Activated CD8-positive, alpha-beta memory T cell treated with anti-CD3 and anti-CD28 coated beads, Interleukin-2, amount 50 U/mL, for 4 hours (primary cell): ENCODE results near the gene SLC12A7.
"Not testable (repeated sequence)": the region's sequence is repeated elsewhere in the genome, so short reads cannot be mapped to it uniquely, and the experiment has no call there.

ENCODE experiments used
- DNase-seq: peaks from one replicate; pipeline ENCODE4 v3.0.0-alpha.2; 2020

The SLC12A7 gene

GRCh38 chr5:1140171-1140817 is 28.4 kb upstream of the SLC12A7 start:
- DNase-seq, result peak; percentile 89

GRCh38 chr5:1139331-1140170 is 27.7 kb upstream of the SLC12A7 start:
- no peak for DNase-seq

DNA sequence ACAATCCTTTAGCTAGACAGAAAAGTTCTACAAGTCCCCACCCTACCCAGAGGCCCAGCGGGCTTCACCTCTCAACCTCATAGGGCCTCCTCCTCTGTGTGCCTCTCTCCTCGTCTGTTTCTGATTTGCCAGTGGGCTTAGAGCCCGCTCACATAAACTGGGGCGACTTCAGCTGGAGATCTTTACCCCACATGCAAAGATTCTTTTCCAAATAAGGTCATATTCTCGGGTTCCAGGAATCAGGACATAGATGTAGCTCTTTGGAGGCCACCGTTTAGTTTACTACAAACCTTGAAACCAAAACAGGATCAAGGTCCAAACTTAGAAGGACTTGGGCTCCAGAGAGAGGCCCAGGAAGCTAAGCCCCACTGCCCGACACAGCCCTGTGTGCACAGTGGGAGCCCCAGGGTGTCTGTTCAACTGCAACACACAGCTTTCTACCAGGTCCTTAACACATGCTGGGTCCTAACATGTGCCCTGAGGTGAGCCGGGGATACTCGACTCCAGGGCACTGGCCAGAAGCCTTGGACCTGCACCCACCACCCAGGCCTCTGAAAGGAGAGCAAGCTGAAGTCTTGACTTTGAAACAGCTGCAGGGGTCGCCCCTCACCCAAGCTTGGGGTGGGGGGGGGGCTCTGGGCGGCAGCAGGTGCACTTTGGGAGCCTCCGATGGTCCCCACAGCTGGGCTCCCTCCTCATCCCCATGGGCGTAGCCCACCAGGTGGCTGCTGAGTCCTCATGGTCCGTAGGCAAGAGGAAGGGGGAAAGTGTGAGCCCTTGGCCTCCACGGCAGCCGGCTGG is 26.8 kb upstream of the SLC12A7 start:
- DNase-seq, result no peak

- DNase-seq, result no peak
Observed at GRCh38 chr5:1137567-1138444, 25.9 kb upstream of the SLC12A7 start.

GRCh38 chr5:1136814-1137213 is 25.0 kb upstream of the SLC12A7 start:
- no peak for DNase-seq

- DNase-seq, result no peak
Observed at GRCh38 chr5:1135696-1136525, 24.0 kb upstream of the SLC12A7 start.

- no peak for DNase-seq
Observed at GRCh38 chr5:1134478-1134877, 22.6 kb upstream of the SLC12A7 start.

- DNase-seq, result no peak
Observed at GRCh38 chr5:1133510-1134201, 21.8 kb upstream of the SLC12A7 start.

DNA sequence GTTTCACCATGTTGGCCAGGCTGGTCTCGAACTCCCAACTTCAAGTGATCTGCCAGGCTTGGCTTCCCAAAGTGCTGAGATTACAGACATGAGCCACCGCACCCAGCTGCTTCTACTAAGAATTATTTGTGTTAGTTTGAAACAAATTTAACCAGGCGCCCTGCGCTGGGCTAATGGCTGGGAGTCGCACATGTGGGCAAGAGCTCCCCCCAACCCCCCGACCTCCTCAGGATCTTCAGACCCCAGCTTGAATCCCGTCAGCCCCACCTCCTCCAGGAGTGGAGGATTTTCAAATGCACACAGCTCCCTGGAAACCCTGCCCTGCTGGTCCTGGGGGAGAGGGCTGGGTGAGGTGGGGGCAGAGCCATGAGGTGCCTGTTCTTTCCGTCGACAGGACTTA is 21.2 kb upstream of the SLC12A7 start:
- DNase-seq, result no peak

- DNase-seq, result no peak
Observed at GRCh38 chr5:1132570-1132969, 20.7 kb upstream of the SLC12A7 start.

GRCh38 chr5:1131726-1132125 is 19.9 kb upstream of the SLC12A7 start:
- no peak for DNase-seq

GRCh38 chr5:1131191-1131621 is 19.3 kb upstream of the SLC12A7 start:
- no peak for DNase-seq

DNA sequence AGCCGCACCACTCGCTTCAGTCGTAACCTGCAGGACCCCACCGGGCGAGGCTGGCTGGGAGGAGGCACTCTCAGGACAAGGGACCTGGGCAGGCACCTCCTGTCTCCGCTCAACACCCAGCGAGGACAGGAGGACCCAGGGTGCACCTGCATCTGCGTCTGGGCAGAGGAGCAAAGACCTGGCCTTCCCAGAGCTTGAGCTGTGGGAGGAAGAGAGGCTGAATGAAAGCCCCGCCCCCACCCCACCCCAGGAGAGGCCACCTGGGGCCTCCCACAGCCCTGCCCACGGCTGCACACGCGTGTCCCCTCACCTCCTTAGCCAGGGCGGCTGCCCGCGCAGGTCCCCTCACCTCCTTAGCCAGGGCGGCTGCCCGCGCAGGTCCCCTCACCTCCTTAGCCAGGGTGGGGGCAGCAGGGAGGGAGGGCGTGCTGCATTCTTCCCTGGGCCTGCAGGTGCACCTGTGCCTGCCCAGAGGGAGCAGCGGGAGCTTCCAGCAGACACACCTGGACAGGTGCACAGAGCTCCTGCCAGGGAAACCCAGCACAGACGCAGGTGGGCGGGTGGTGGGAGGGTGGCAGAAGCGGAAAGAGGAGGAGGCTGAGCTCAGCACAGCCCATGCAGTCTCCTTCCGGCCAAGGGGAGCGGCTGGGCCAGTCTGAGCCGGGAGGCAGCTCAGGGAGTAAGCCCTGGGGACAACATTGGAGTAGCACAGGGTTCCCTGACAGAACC is 18.5 kb upstream of the SLC12A7 start:
- no peak for DNase-seq

DNA sequence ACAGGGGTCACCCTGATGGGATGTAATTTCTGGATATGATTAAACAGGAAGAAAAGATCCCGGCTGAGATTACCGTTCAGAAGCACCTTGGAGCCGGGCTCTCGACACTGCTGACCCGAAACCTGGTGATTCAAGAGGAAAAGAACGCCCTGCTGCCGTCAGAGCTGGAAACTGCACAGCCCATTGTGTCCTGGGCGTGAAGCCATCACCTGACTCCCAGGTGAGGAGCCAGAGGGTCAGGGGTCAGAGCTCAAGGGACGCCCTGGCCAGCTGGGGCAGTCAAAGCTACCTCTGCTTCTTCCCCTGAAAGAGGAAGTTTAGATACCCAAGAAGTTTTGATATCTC is 17.8 kb upstream of the SLC12A7 start:
- DNase-seq, result no peak

DNA sequence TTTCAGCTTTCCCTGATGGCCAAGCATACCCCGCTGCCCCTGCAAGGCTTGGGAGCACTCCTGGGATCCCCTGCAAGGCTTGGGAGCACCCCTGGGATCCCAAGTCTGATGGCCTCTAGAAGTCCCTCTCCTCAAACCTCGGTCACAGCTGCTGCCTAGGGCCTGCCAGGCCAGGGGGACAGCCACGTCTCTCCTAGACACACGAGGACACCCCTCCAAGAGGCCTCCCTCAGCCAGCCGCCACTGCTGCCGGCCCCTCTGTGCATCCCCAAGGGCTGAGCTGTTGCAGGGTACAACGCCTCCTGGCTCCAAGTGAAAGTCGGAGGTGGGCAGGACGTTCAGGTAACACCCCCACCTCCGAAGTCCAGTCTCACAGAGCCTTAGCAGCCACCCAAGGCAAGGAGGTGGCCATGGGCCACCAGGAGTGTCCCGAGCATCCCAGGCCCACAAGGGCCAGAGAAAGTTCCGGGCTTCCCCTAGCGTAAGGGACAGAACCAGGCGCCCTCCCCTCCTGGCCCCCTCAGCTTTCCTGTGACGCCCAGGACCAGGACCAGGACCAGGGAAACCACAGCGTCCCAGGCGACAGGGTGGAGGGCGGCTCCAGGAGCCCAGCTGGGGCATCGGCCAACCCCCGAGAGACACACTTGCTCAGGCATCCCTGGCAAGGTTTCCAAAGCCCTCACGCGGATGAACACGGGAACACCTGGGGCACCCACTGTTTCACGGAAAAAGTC is 17.3 kb upstream of the SLC12A7 start:
- no peak for DNase-seq

GRCh38 chr5:1127959-1128785 is 16.3 kb upstream of the SLC12A7 start:
- DNase-seq, result no peak

DNA sequence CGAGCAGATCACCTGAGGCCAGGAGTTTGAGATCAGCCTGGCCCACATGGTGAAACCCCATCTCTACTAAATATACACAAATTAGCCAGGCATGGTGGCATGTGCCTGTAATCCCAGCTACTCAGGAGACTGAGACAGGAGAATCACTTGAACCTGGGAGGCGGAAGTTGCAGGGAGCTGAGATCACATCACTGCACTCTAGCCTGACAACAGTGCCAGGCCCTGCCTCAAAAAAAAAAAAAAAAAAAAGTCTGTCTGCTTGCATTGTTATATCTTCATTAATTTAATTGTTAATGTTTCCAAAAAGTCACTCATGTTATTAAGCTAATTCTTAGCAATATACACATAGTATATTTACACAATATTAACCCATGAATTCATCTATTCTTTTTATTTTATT is 13.8 kb upstream of the SLC12A7 start:
- DNase-seq, result not testable (repeated sequence)

DNA sequence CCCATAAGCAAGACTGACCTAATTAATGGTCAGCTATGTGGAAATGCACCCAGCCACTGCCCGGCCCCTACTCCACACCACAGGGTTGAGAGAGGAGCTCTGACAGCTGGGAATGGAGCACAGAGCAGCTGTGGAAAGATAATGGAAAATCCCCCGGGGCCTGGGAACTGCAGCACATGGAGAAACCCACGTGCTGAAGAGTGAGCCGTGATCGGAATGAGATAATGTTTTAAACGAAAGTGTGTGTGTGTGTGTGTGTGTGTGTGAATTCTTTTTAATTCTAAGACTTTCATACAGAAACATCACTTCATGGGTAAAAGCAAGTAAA is 13.1 kb upstream of the SLC12A7 start:
- DNase-seq, result no peak
